SU-DHL-6 (cell line): ENCODE data around the gene XIRP2.

Experiments
- H2AFZ ChIP-seq: fragments of 200-600 bp; sonication (generic); 2 replicates; pipeline ENCODE4 v1.6.1; 2014; ENCODE audit warnings: low read depth, mild to moderate bottlenecking, moderate library complexity, mixed read lengths, antibody characterized with exemption, low read length; ENCODE audit not compliant: severe bottlenecking
- H3F3A ChIP-seq: fragments of 200-600 bp; shearing (Covaris generic); 2 replicates; pipeline ENCODE4 v1.6.0; 2016; ENCODE audit warnings: antibody characterized with exemption, mild to moderate bottlenecking; ENCODE audit not compliant: insufficient read depth
- H3K27ac ChIP-seq: fragments of 200-600 bp; sonication (generic); 2 replicates; pipeline ENCODE4 v1.5.1; 2016; ENCODE audit warnings: low read depth, mild to moderate bottlenecking, low read length, moderate library complexity, mixed read lengths
- H3K27me3 ChIP-seq: fragments of 200-600 bp; sonication (generic), shearing (Covaris generic); 2 replicates; pipeline ENCODE4 v1.6.0; 2014; ENCODE audit warnings: mild to moderate bottlenecking, low read length
- H3K36me3 ChIP-seq: fragments of 200-600 bp; sonication (generic); 2 replicates; pipeline ENCODE4 v1.6.1; 2014; ENCODE audit warnings: mild to moderate bottlenecking, low read length, mixed read lengths
- H3K4me2 ChIP-seq: fragments of 300-600, 200-600 bp; shearing (Covaris generic), sonication (generic); 2 replicates; pipeline ENCODE4 v1.6.0; 2014; ENCODE audit warnings: low read length, low read depth, mild to moderate bottlenecking; ENCODE audit not compliant: poor library complexity, severe bottlenecking
- H3K4me3 ChIP-seq: fragments of 200-600 bp; sonication (generic); 2 replicates; pipeline ENCODE4 v1.5.1; 2014; ENCODE audit warnings: antibody characterized with exemption, low read length, mild to moderate bottlenecking, mixed read lengths; ENCODE audit not compliant: insufficient read depth, poor library complexity, severe bottlenecking
- H3K79me2 ChIP-seq: fragments of 200-600 bp; sonication (generic); 2 replicates; pipeline ENCODE4 v1.6.1; 2014; ENCODE audit warnings: mild to moderate bottlenecking, low read length, moderate library complexity; ENCODE audit not compliant: insufficient read depth
- H3K9ac ChIP-seq: fragments of 200-600 bp; sonication (generic); 2 replicates; pipeline ENCODE4 v1.7.0; 2014; ENCODE audit warnings: mild to moderate bottlenecking, low read length
- H3K9me2 ChIP-seq: fragments of 200-600 bp; sonication (generic); replicated peaks from 2 replicates; pipeline ENCODE4 v1.6.1; 2014; ENCODE audit warnings: low read length; ENCODE audit not compliant: insufficient read depth
- H3K9me3 ChIP-seq: fragments of 200-600 bp; sonication (generic); 2 replicates; pipeline ENCODE4 v1.6.1; 2014; ENCODE audit warnings: low read length, mixed read lengths; ENCODE audit not compliant: insufficient read depth
- H4K20me1 ChIP-seq: fragments of 200-600 bp; sonication (generic); 2 replicates; pipeline ENCODE4 v1.6.1; 2014; ENCODE audit warnings: low read depth, mild to moderate bottlenecking, antibody characterized with exemption, low read length, moderate library complexity, mixed read lengths
- CTCF ChIP-seq: fragments of 200-600 bp; sonication (generic); IDR thresholded peaks from one replicate; pipeline ENCODE4 v1.5.1; 2017; ENCODE audit warnings: antibody characterized with exemption, mild to moderate bottlenecking, low read length, moderate library complexity; ENCODE audit not compliant: insufficient read depth, poor library complexity, severe bottlenecking
- EZH2phosphoT487 ChIP-seq: fragments of 200-600 bp; sonication (generic), shearing (Covaris generic); conservative IDR thresholded peaks from 2 replicates; pipeline ENCODE4 v1.6.1; 2018; ENCODE audit warnings: mild to moderate bottlenecking, antibody characterized with exemption, low read length, moderate library complexity, mixed read lengths

XIRP2 gene

GRCh38 chr2:167182403-167182802 is 294.1 kb downstream of the XIRP2 start:
- Histone ChIP-seq H3K79me2 (no peaks in the 10 kb centered on the region), H3K27me3 (no peaks in the 10 kb centered on the region), H3K9me3 (no peaks in the 10 kb centered on the region), H3K4me2 (no peak overlapping the region), H3F3A (no peaks in the 10 kb centered on the region), H3K9me2 (no peaks in the 10 kb centered on the region), H3K27ac (no peak overlapping the region), H2AFZ (no peak overlapping the region), H3K9ac (no peak overlapping the region), H3K36me3 (no peaks in the 10 kb centered on the region), H3K4me3 (no peak overlapping the region), H4K20me1 (no peaks in the 10 kb centered on the region)
- no peak for TF ChIP-seq CTCF

GRCh38 chr2:167183931-167184330 is 295.7 kb downstream of the XIRP2 start:
- H3K9me2 ChIP-seq: no peaks in the 10 kb centered on the region
- no peaks in the 10 kb centered on the region for H3F3A ChIP-seq
- no peaks in the 10 kb centered on the region for H3K79me2 ChIP-seq
- H3K4me2 ChIP-seq: no peak overlapping the region
- no peak overlapping the region for H2AFZ ChIP-seq
- no peak overlapping the region for H3K4me3 ChIP-seq
- H3K27me3 ChIP-seq: no peaks in the 10 kb centered on the region
- H4K20me1 ChIP-seq: no peaks in the 10 kb centered on the region
- no peak overlapping the region for H3K27ac ChIP-seq
- no peak overlapping the region for H3K9ac ChIP-seq
- no peak for TF ChIP-seq CTCF
- no peak for TF ChIP-seq EZH2phosphoT487
- no peaks in the 10 kb centered on the region for H3K9me3 ChIP-seq
- H3K36me3 ChIP-seq: no peaks in the 10 kb centered on the region

- no peak overlapping the region for H2AFZ ChIP-seq
- no peak overlapping the region for H3K4me3 ChIP-seq
- H3K27me3 ChIP-seq: no peaks in the 10 kb centered on the region
- no peak overlapping the region for H3K27ac ChIP-seq
- no peaks in the 10 kb centered on the region for H3K9me2 ChIP-seq
- no peaks in the 10 kb centered on the region for H3K79me2 ChIP-seq
- H4K20me1 ChIP-seq: no peaks in the 10 kb centered on the region
- no peaks in the 10 kb centered on the region for H3K36me3 ChIP-seq
- no peaks in the 10 kb centered on the region for H3K9me3 ChIP-seq
- no peaks in the 10 kb centered on the region for H3F3A ChIP-seq
- no peak overlapping the region for H3K9ac ChIP-seq
- TF ChIP-seq EZH2phosphoT487 (no peak), CTCF (no peak)
- no peak overlapping the region for H3K4me2 ChIP-seq
Measured at GRCh38 chr2:167186465-167186864, 298.2 kb downstream of the XIRP2 start.

GRCh38 chr2:167187049-167187727 is 298.9 kb downstream of the XIRP2 start:
- H3K36me3 ChIP-seq: no peaks in the 10 kb centered on the region
- no peaks in the 10 kb centered on the region for H3K9me2 ChIP-seq
- TF ChIP-seq EZH2phosphoT487 (no peak), CTCF (no peak)
- no peak overlapping the region for H2AFZ ChIP-seq
- no peak overlapping the region for H3K4me3 ChIP-seq
- H3K9ac ChIP-seq: no peak overlapping the region
- H3K27ac ChIP-seq: no peak overlapping the region
- no peaks in the 10 kb centered on the region for H3F3A ChIP-seq
- no peaks in the 10 kb centered on the region for H3K79me2 ChIP-seq
- no peaks in the 10 kb centered on the region for H3K27me3 ChIP-seq
- no peaks in the 10 kb centered on the region for H3K9me3 ChIP-seq
- no peak overlapping the region for H3K4me2 ChIP-seq
- H4K20me1 ChIP-seq: no peaks in the 10 kb centered on the region
